ENCODE results near the gene TTC7B.

TTC7B gene

GRCh38 chr14:90566481-90566880, 249.7 kb downstream of the TTC7B start:
- H3K4me3 ChIP-seq (ENCODE audit: low read depth in 1 of 2, low read length in 2 of 2) = no peak overlapping the region
- H3K27ac ChIP-seq (ENCODE audit: low read depth, low read length) = peak overlapping the region; percentile 38
- H3K4me1 ChIP-seq (ENCODE audit: insufficient read depth, low read length) = peaks cover 21% of the 10 kb centered on the region
- H3K9me3 ChIP-seq (ENCODE audit: low read length) = no peaks in the 10 kb centered on the region
- no peaks in the 10 kb centered on the region for H3K27me3 ChIP-seq (ENCODE audit: control insufficient read depth in 1 of 2, insufficient read depth in 2 of 2, low read length in 2 of 2)
- no peak overlapping the region for H3K9ac ChIP-seq (ENCODE audit: low read length)
- no peaks in the 10 kb centered on the region for H3K36me3 ChIP-seq (ENCODE audit: insufficient read depth, low read length)

GRCh38 chr14:90564496-90564895, 251.7 kb downstream of the TTC7B start:
- Histone ChIP-seq H3K9ac (ENCODE audit: low read length) (no peak overlapping the region), H3K36me3 (ENCODE audit: insufficient read depth, low read length) (peaks cover 5% of the 10 kb centered on the region), H3K9me3 (ENCODE audit: low read length) (no peaks in the 10 kb centered on the region), H3K27ac (ENCODE audit: low read depth, low read length) (no peak overlapping the region), H3K27me3 (ENCODE audit: control insufficient read depth in 1 of 2, insufficient read depth in 2 of 2, low read length in 2 of 2) (no peaks in the 10 kb centered on the region), H3K4me1 (ENCODE audit: insufficient read depth, low read length) (peaks cover 20% of the 10 kb centered on the region), H3K4me3 (ENCODE audit: low read depth in 1 of 2, low read length in 2 of 2) (no peak overlapping the region)

GRCh38 chr14:90562652-90563051, 253.6 kb downstream of the TTC7B start:
- H3K9me3 ChIP-seq (ENCODE audit: low read length) = no peaks in the 10 kb centered on the region
- no peak overlapping the region for H3K9ac ChIP-seq (ENCODE audit: low read length)
- H3K4me3 ChIP-seq (ENCODE audit: low read depth in 1 of 2, low read length in 2 of 2) = no peak overlapping the region
- H3K4me1 ChIP-seq (ENCODE audit: insufficient read depth, low read length) = peaks cover 1% of the 10 kb centered on the region
- H3K27me3 ChIP-seq (ENCODE audit: control insufficient read depth in 1 of 2, insufficient read depth in 2 of 2, low read length in 2 of 2) = no peaks in the 10 kb centered on the region
- peaks cover 5% of the 10 kb centered on the region for H3K36me3 ChIP-seq (ENCODE audit: insufficient read depth, low read length)
- no peak overlapping the region for H3K27ac ChIP-seq (ENCODE audit: low read depth, low read length)

- Histone ChIP-seq H3K4me3 (ENCODE audit: low read depth in 1 of 2, low read length in 2 of 2) (no peak overlapping the region), H3K27me3 (ENCODE audit: control insufficient read depth in 1 of 2, insufficient read depth in 2 of 2, low read length in 2 of 2) (no peaks in the 10 kb centered on the region), H3K9ac (ENCODE audit: low read length) (no peak overlapping the region), H3K27ac (ENCODE audit: low read depth, low read length) (no peak overlapping the region), H3K9me3 (ENCODE audit: low read length) (no peaks in the 10 kb centered on the region), H3K36me3 (ENCODE audit: insufficient read depth, low read length) (peaks cover 5% of the 10 kb centered on the region), H3K4me1 (ENCODE audit: insufficient read depth, low read length) (peaks cover under 1% of the 10 kb centered on the region)
Observed at GRCh38 chr14:90561920-90562319, 254.3 kb downstream of the TTC7B start.

GRCh38 chr14:90560991-90561390, 255.2 kb downstream of the TTC7B start:
- no peak overlapping the region for H3K9ac ChIP-seq (ENCODE audit: low read length)
- H3K27me3 ChIP-seq (ENCODE audit: control insufficient read depth in 1 of 2, insufficient read depth in 2 of 2, low read length in 2 of 2) = no peaks in the 10 kb centered on the region
- peaks cover 10% of the 10 kb centered on the region for H3K4me1 ChIP-seq (ENCODE audit: insufficient read depth, low read length)
- H3K36me3 ChIP-seq (ENCODE audit: insufficient read depth, low read length) = peaks cover 5% of the 10 kb centered on the region
- no peak overlapping the region for H3K27ac ChIP-seq (ENCODE audit: low read depth, low read length)
- H3K4me3 ChIP-seq (ENCODE audit: low read depth in 1 of 2, low read length in 2 of 2) = no peak overlapping the region
- H3K9me3 ChIP-seq (ENCODE audit: low read length) = no peaks in the 10 kb centered on the region

GRCh38 chr14:90560558-90560957, 255.7 kb downstream of the TTC7B start:
- Histone ChIP-seq H3K27ac (ENCODE audit: low read depth, low read length) (no peak overlapping the region), H3K36me3 (ENCODE audit: insufficient read depth, low read length) (peaks cover 5% of the 10 kb centered on the region)

GRCh38 chr14:90559811-90560492, 256.3 kb downstream of the TTC7B start:
- H3K4me1 ChIP-seq (ENCODE audit: insufficient read depth, low read length) = peaks cover 21% of the 10 kb centered on the region
- H3K27ac ChIP-seq (ENCODE audit: low read depth, low read length) = no peak overlapping the region

More at GRCh38 chr14:90560558-90560957, 255.7 kb downstream of the TTC7B start:
- H3K4me1 ChIP-seq (ENCODE audit: insufficient read depth, low read length) = peaks cover 15% of the 10 kb centered on the region
- H3K27me3 ChIP-seq (ENCODE audit: control insufficient read depth in 1 of 2, insufficient read depth in 2 of 2, low read length in 2 of 2) = no peaks in the 10 kb centered on the region
- H3K9ac ChIP-seq (ENCODE audit: low read length) = no peak overlapping the region
- H3K4me3 ChIP-seq (ENCODE audit: low read depth in 1 of 2, low read length in 2 of 2) = no peak overlapping the region
- no peaks in the 10 kb centered on the region for H3K9me3 ChIP-seq (ENCODE audit: low read length)

GRCh38 chr14:90558983-90559590, 257.1 kb downstream of the TTC7B start:
- Histone ChIP-seq H3K9ac (ENCODE audit: low read length) (no peak overlapping the region), H3K27ac (ENCODE audit: low read depth, low read length) (no peak overlapping the region), H3K27me3 (ENCODE audit: control insufficient read depth in 1 of 2, insufficient read depth in 2 of 2, low read length in 2 of 2) (no peaks in the 10 kb centered on the region), H3K4me1 (ENCODE audit: insufficient read depth, low read length) (peaks cover 29% of the 10 kb centered on the region), H3K36me3 (ENCODE audit: insufficient read depth, low read length) (peaks cover 5% of the 10 kb centered on the region), H3K9me3 (ENCODE audit: low read length) (no peaks in the 10 kb centered on the region), H3K4me3 (ENCODE audit: low read depth in 1 of 2, low read length in 2 of 2) (no peak overlapping the region)

More at GRCh38 chr14:90559811-90560492, 256.3 kb downstream of the TTC7B start:
- H3K9ac ChIP-seq (ENCODE audit: low read length) = no peak overlapping the region
- H3K4me3 ChIP-seq (ENCODE audit: low read depth in 1 of 2, low read length in 2 of 2) = no peak overlapping the region
- H3K27me3 ChIP-seq (ENCODE audit: control insufficient read depth in 1 of 2, insufficient read depth in 2 of 2, low read length in 2 of 2) = no peaks in the 10 kb centered on the region
- H3K36me3 ChIP-seq (ENCODE audit: insufficient read depth, low read length) = peaks cover 5% of the 10 kb centered on the region
- H3K9me3 ChIP-seq (ENCODE audit: low read length) = no peaks in the 10 kb centered on the region

GRCh38 chr14:90558041-90558982, 257.9 kb downstream of the TTC7B start:
- Histone ChIP-seq H3K36me3 (ENCODE audit: insufficient read depth, low read length) (peaks cover 5% of the 10 kb centered on the region), H3K9ac (ENCODE audit: low read length) (no peak overlapping the region), H3K4me1 (ENCODE audit: insufficient read depth, low read length) (peaks cover 37% of the 10 kb centered on the region), H3K27ac (ENCODE audit: low read depth, low read length) (no peak overlapping the region), H3K9me3 (ENCODE audit: low read length) (no peaks in the 10 kb centered on the region), H3K27me3 (ENCODE audit: control insufficient read depth in 1 of 2, insufficient read depth in 2 of 2, low read length in 2 of 2) (no peaks in the 10 kb centered on the region), H3K4me3 (ENCODE audit: low read depth in 1 of 2, low read length in 2 of 2) (no peak overlapping the region)

- H3K27me3 ChIP-seq (ENCODE audit: control insufficient read depth in 1 of 2, insufficient read depth in 2 of 2, low read length in 2 of 2) = no peaks in the 10 kb centered on the region
- H3K27ac ChIP-seq (ENCODE audit: low read depth, low read length) = peak overlapping the region; percentile 29
- peaks cover 5% of the 10 kb centered on the region for H3K36me3 ChIP-seq (ENCODE audit: insufficient read depth, low read length)
- H3K4me1 ChIP-seq (ENCODE audit: insufficient read depth, low read length) = peaks cover 37% of the 10 kb centered on the region
- H3K9ac ChIP-seq (ENCODE audit: low read length) = no peak overlapping the region
- H3K4me3 ChIP-seq (ENCODE audit: low read depth in 1 of 2, low read length in 2 of 2) = no peak overlapping the region
- H3K9me3 ChIP-seq (ENCODE audit: low read length) = no peaks in the 10 kb centered on the region
Observed at GRCh38 chr14:90557516-90557915, 258.7 kb downstream of the TTC7B start.

All from muscle layer of colon (tissue), 2 donors.